KG1 (cell line): ENCODE measurements around the gene SYNPR.

Source experiments
- DNase-seq: peaks from one replicate; lab custom pipeline; 2025; lab: John Stamatoyannopoulos, UW

SYNPR gene

GRCh38 chr3:63471781-63472180 is 193.7 kb downstream of the SYNPR start:
- no peak for DNase-seq

- DNase-seq: no peak
Observed at GRCh38 chr3:63473641-63474166, 195.6 kb downstream of the SYNPR start.

- DNase-seq: no peak
Observed at GRCh38 chr3:63474828-63475518, 196.9 kb downstream of the SYNPR start.

GRCh38 chr3:63477494-63478129 is 199.5 kb downstream of the SYNPR start:
- no peak for DNase-seq

GRCh38 chr3:63478990-63479660 is 201.0 kb downstream of the SYNPR start:
- DNase-seq: no peak

- no peak for DNase-seq
Observed at GRCh38 chr3:63479661-63480035, 201.5 kb downstream of the SYNPR start.

GRCh38 chr3:63481627-63482026 is 203.5 kb downstream of the SYNPR start:
- no peak for DNase-seq

- no peak for DNase-seq
Observed at GRCh38 chr3:63482341-63482740, 204.2 kb downstream of the SYNPR start.

- DNase-seq: no peak
Observed at GRCh38 chr3:63492464-63492863, 214.4 kb downstream of the SYNPR start.

GRCh38 chr3:63493101-63493500 is 215.0 kb downstream of the SYNPR start:
- no peak for DNase-seq

GRCh38 chr3:63494646-63495045 is 216.5 kb downstream of the SYNPR start:
- DNase-seq: no peak

GRCh38 chr3:63497641-63498040 is 219.5 kb downstream of the SYNPR start:
- DNase-seq: no peak

GRCh38 chr3:63500196-63500595 is 222.1 kb downstream of the SYNPR start:
- DNase-seq: no peak

GRCh38 chr3:63508305-63508704 is 230.2 kb downstream of the SYNPR start:
- no peak for DNase-seq

GRCh38 chr3:63508771-63509170 is 230.7 kb downstream of the SYNPR start:
- DNase-seq: no peak

- DNase-seq: no peak
Observed at GRCh38 chr3:63513791-63514190, 235.7 kb downstream of the SYNPR start.

- DNase-seq: no peak
Observed at GRCh38 chr3:63514678-63515077, 236.6 kb downstream of the SYNPR start.

GRCh38 chr3:63519426-63519825 is 241.3 kb downstream of the SYNPR start:
- no peak for DNase-seq

- no peak for DNase-seq
Observed at GRCh38 chr3:63521657-63522056, 243.5 kb downstream of the SYNPR start.

GRCh38 chr3:63523100-63523499 is 245.0 kb downstream of the SYNPR start:
- DNase-seq: no peak

- no peak for DNase-seq
Observed at GRCh38 chr3:63528325-63529000, 250.4 kb downstream of the SYNPR start.

GRCh38 chr3:63532521-63532920 is 254.4 kb downstream of the SYNPR start:
- DNase-seq: no peak

- no peak for DNase-seq
Observed at GRCh38 chr3:63538919-63539318, 260.8 kb downstream of the SYNPR start.
